ENCODE data around the gene SUPT20H. TPM values are rescaled to one million over a fixed set of nuclear protein-coding genes. Genes with fewer than 3 reads are reported as not detected.

The SUPT20H gene
- total RNA-seq, 1 donor from 2014 or later: 55.3 TPM

DNA sequence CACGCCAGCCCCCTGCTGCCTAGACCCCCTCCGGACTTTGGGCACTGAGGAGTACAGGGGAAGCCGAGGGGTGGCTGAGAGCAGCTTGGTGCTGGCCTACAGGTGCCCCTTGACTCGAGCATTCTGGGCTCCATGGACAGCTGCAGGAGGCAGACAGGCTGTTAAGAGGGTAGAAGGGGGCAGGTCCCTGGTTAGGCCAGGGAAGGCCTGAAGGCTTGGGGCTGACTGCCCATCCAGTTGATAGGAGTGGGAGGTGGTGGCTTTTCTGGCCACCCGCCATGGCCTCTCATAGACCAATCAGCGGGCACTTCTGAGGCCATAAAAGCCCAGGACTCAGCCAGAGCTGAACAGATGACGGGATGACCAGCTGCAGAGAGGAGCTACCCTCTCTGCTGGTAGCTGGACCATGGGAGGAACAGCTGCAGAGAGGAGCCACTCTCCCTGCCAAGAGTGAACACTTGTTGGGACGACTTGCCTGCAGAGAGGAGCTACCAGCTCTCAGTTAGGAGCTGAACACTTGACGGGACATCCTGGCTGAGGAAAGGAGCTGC is 10.7 kb upstream of the SUPT20H start:
- no peak overlapping the region for H3K4me3 ChIP-seq
- DNase-seq (no peak), ATAC-seq (peak; percentile 19 to 45)
- no peaks in the 10 kb centered on the region for H3K4me1 ChIP-seq
- TF ChIP-seq, protein P1, sequence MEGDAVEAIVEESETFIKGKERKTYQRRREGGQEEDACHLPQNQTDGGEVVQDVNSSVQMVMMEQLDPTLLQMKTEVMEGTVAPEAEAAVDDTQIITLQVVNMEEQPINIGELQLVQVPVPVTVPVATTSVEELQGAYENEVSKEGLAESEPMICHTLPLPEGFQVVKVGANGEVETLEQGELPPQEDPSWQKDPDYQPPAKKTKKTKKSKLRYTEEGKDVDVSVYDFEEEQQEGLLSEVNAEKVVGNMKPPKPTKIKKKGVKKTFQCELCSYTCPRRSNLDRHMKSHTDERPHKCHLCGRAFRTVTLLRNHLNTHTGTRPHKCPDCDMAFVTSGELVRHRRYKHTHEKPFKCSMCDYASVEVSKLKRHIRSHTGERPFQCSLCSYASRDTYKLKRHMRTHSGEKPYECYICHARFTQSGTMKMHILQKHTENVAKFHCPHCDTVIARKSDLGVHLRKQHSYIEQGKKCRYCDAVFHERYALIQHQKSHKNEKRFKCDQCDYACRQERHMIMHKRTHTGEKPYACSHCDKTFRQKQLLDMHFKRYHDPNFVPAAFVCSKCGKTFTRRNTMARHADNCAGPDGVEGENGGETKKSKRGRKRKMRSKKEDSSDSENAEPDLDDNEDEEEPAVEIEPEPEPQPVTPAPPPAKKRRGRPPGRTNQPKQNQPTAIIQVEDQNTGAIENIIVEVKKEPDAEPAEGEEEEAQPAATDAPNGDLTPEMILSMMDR (IDR thresholded peaks at IDR 0.05): no peak
- no peaks in the 10 kb centered on the region for H3K9me3 ChIP-seq
- H3K27ac ChIP-seq: no peak overlapping the region
- H3K36me3 ChIP-seq: no peaks in the 10 kb centered on the region
- H3K27me3 ChIP-seq (ENCODE audit: low read depth): no peaks in the 10 kb centered on the region
- intact Hi-C loops (cut with DNase I): no loop called here

DNA sequence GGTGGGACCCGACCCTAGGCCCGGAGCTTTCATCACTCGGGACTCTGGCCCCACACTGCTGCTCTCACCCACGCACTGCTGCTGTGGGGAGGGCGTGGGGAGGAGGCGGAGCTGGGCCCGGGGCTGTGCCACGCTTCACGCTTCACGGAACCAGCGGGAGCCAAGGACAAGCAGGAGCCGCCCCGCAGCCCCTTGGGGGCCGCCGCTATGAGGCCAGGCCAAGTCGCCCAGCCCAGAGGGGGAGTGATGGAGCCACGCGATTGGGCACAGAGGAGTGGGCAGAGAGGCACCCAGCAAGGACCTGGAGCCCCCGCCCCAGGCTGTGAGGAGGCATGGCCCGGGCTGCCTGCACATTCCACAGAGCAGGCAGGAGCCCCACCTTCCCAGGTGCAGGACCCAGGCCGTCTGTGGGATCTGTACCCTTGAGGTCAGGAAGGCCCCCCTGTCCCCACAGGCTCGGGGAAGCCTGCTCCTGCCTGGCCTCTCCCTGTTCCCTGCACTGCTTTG is 10.2 kb upstream of the SUPT20H start:
- H3K27ac ChIP-seq: no peak overlapping the region
- TF ChIP-seq, protein P1 (IDR thresholded peaks at IDR 0.05): no peak
- no peaks in the 10 kb centered on the region for H3K36me3 ChIP-seq
- H3K27me3 ChIP-seq (ENCODE audit: low read depth): no peaks in the 10 kb centered on the region
- intact Hi-C loops (cut with DNase I): no loop called here
- no peak for DNase-seq
- no peaks in the 10 kb centered on the region for H3K4me1 ChIP-seq
- peak; percentile 19 to 55 for ATAC-seq
- H3K4me3 ChIP-seq: no peak overlapping the region
- H3K9me3 ChIP-seq: no peaks in the 10 kb centered on the region

DNA sequence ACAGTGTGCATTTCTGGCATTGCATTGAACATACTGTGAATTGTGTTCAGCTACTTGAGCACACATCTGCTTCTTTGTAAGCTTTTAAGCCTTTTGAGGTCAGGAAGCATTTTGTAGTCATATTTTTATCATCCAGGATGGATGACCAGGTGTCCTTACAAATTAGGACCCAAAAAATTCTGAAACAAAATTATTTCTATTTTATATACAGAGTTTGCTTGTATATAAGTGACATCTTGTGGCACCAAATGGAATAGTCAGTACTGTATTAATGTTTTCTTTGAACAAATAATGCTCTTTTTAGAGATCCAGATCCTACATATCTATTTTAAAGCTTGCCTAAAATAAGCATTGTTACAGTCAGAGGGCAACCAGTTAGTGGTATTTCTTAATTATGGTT is 9.5 kb upstream of the SUPT20H start:
- Histone ChIP-seq H3K27me3 (ENCODE audit: low read depth) (no peaks in the 10 kb centered on the region), H3K9me3 (no peaks in the 10 kb centered on the region), H3K4me3 (no peak overlapping the region), H3K27ac (no peak overlapping the region), H3K36me3 (no peaks in the 10 kb centered on the region), H3K4me1 (no peaks in the 10 kb centered on the region)
- TF ChIP-seq, protein P1 (IDR thresholded peaks at IDR 0.05): no peak
- intact Hi-C loops (cut with DNase I): no loop called here
- ATAC-seq (no peak), DNase-seq (no peak)

DNA sequence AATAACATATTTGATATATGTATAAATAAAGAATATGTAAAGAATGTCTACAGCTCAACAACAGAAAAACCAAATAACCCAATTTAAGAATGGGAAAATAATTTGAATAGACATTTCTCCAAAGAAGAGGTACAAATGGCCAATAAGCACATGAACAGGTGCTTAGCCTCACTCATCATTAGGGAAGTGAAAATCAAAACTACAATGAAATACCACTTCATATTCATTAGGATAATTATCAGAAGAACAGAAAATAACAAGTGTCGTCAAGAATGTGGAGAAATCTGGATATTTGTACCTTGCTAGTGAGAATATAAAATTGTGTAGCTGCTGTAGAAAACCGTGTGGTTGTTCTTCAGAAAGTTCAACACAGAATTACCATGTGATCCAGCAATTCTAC is 8.4 kb upstream of the SUPT20H start:
- H3K4me1 ChIP-seq: no peaks in the 10 kb centered on the region
- no peak for DNase-seq

DNA sequence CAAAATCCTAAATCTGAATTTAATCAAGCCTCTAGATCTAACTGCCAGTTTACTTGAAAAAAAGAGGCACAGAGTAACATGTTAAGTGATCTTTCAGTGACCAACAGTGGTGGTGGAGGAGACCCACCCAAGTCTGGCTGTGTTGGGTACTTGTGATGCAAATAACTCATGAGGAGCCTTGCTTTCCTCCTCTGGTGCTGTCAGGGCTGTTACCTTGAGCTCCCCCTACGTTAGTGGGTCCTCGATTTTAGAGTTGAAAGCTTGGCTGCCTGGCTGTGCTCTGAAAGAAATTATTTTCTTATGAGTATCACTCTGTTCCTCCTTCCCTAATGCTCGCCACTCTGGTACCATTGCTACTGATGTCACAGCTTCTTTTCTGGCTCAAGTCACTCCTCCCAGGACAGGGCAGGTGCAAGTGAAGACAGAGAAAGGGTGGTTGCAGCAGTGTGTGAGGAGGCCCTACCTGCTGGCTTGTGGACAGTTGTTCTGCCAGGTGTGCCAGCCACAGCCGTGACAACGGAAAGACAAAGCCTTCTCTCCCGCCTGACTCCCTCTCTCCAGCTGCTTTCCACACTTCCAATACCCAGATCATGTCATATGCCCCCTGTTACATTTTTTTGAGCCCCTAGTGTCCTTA is 6.5 kb upstream of the SUPT20H start:
- ATAC-seq: no peak
- Histone ChIP-seq H3K27ac (no peak overlapping the region), H3K27me3 (ENCODE audit: low read depth) (no peaks in the 10 kb centered on the region), H3K4me1 (no peaks in the 10 kb centered on the region), H3K4me3 (no peak overlapping the region), H3K36me3 (no peaks in the 10 kb centered on the region), H3K9me3 (no peaks in the 10 kb centered on the region)
- DNase-seq: no peak
- TF ChIP-seq, protein P1 (IDR thresholded peaks at IDR 0.05): no peak
- intact Hi-C loops (cut with DNase I): no loop called here

More for the DNA sequence above, 8.4 kb upstream of the SUPT20H start:
- H3K9me3 ChIP-seq: no peaks in the 10 kb centered on the region
- no peak for ATAC-seq
- TF ChIP-seq, protein P1 (IDR thresholded peaks at IDR 0.05): no peak
- no peak overlapping the region for H3K4me3 ChIP-seq
- H3K27ac ChIP-seq: no peak overlapping the region
- intact Hi-C loops (cut with DNase I): no loop called here
- H3K27me3 ChIP-seq (ENCODE audit: low read depth): no peaks in the 10 kb centered on the region
- no peaks in the 10 kb centered on the region for H3K36me3 ChIP-seq

Measured in lower lobe of right lung (tissue), 2 donors.